BE2C (cell line): ENCODE measurements around the gene GNAQ.

Experiments
- DNase-seq: peaks from one replicate; pipeline ENCODE4 v3.0.0-alpha.2; 2020
- H3K27me3 ChIP-seq: fragments of 250-450 bp; sonication (Bioruptor Pico); 2 replicates; pipeline ENCODE4 v1.5.1; 2020; ENCODE audit warnings: mild to moderate bottlenecking
- H3K36me3 ChIP-seq: fragments of 250-450 bp; sonication (Bioruptor Pico); 2 replicates; pipeline ENCODE4 v1.5.1; 2020; ENCODE audit warnings: mild to moderate bottlenecking
- H3K4me1 ChIP-seq: fragments of 250-450 bp; sonication (Bioruptor Pico); 2 replicates; pipeline ENCODE4 v1.5.1; 2020
- H3K4me3 ChIP-seq: 2 replicates; pipeline ENCODE4 v1.5.1; 2011; ENCODE audit warnings: low read depth, low read length
- H3K9me3 ChIP-seq: fragments of 250-450 bp; sonication (Bioruptor Pico); 2 replicates; pipeline ENCODE4 v1.5.1; 2020
- CTCF ChIP-seq: IDR thresholded peaks from 2 replicates; pipeline ENCODE4 v1.5.1; 2012; ENCODE audit warnings: mild to moderate bottlenecking, low read depth, low read length

GNAQ gene

GRCh38 chr9:77853716-77854115 is 177.9 kb downstream of the GNAQ start:
- no peaks in the 10 kb centered on the region for H3K36me3 ChIP-seq
- no peaks in the 10 kb centered on the region for H3K27me3 ChIP-seq
- no peaks in the 10 kb centered on the region for H3K9me3 ChIP-seq
- TF ChIP-seq CTCF: no peak
- DNase-seq: no peak
- no peak overlapping the region for H3K4me3 ChIP-seq
- no peaks in the 10 kb centered on the region; the same call in 1 of the 2 replicates for H3K4me1 ChIP-seq

DNA sequence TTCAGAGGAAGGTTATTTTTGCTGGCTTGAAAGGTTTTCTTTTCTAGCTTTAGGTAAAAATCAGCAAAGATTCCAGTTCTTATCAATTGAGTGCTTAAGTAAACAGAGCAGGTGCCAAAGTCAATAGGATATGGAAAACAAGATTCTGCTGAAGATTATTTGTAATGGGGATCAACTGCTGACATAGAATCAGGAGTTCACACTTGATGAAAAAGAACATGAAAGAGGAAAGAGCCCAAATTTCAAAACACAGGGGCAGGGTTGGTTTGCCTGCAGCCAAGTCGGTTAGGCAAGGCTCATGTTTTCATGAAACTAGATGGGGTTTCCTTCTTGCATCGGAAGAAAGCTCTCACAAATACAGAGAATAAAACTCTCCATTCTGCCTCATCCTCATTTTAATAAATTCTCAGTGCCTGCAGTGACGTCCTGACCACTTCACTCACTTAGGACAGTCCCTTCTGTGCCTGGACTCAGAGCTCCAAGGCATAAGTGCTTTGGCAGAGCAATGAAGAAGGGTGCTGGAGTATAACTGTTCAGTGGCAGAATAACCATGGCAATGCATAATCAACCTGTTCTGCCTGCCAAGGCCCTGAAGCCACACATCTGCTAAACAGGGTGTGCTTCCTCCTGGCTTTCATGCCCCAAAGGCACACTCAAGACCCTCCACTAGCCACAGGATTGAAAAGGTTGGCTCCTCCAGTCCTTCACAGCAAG is 179.6 kb downstream of the GNAQ start:
- Histone ChIP-seq H3K4me3 (no peak overlapping the region), H3K9me3 (no peaks in the 10 kb centered on the region), H3K4me1 (no peaks in the 10 kb centered on the region; the same call in 1 of the 2 replicates), H3K36me3 (no peaks in the 10 kb centered on the region), H3K27me3 (no peaks in the 10 kb centered on the region)
- DNase-seq: no peak
- TF ChIP-seq CTCF: no peak

DNA sequence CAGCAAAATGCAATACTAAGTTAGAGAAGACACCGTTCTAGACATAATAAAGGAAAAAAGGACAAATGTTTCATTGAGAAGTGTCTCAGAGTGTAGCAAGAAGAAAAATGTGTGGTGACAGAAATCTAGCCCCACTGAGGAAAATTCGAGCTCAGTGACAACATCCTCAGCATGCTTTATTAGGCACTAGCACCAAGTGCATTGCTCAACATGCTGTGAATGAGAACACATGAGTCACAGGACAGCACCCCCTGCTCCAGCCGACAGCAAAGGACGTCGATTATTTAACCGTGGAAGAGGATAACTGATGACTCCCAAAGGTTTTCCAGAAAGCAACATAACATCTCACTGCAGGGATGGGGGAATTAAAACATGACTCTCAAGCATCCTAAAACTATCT is 182.7 kb downstream of the GNAQ start:
- no peak for DNase-seq
- H3K4me3 ChIP-seq: no peak overlapping the region
- TF ChIP-seq CTCF: no peak
- H3K9me3 ChIP-seq: no peaks in the 10 kb centered on the region
- H3K27me3 ChIP-seq: no peaks in the 10 kb centered on the region
- peaks cover 11% of the 10 kb centered on the region for H3K4me1 ChIP-seq
- no peaks in the 10 kb centered on the region for H3K36me3 ChIP-seq

DNA sequence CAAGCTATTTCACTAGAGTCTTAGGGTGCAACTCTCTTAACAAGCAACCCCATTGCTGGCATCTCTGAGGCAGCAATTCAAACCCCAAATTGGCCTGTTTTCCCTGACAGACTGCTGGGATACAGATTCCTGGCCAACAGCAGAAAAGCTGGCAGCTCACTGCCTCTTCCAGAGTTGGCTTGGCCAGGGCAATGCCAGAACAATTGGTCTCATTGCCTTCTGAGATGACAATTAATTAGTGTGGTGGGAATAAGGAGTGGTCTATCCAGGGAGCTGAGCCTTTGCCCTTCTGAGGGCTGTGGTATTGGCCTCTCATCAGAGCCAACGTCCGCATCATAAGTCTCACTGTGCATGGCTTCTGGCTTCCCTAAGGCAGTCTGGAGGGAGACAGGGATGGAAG is 183.2 kb downstream of the GNAQ start:
- Histone ChIP-seq H3K27me3 (no peaks in the 10 kb centered on the region), H3K9me3 (no peaks in the 10 kb centered on the region), H3K4me1 (peaks cover 16% of the 10 kb centered on the region), H3K4me3 (no peak overlapping the region), H3K36me3 (no peaks in the 10 kb centered on the region)
- no peak for TF ChIP-seq CTCF
- no peak for DNase-seq

DNA sequence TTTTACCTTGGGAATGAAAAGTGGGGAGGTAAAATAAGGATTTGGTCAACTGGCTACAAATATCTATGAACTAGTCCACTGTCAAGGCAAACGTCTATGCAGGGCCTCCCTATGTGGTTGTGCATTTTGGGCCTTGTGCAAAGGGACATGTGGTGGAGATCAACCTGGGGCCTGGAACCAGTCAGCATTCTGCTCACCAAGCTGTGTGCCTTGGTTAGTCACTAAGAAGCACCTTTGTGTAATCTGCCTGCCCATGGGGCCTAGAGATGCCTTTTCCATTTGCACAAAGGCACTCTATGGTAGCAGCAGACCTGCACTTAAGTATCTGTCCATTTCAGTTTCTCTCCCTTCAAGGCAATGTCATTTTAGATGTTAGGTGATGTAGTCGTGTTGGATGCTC is 184.0 kb downstream of the GNAQ start:
- no peak overlapping the region for H3K4me3 ChIP-seq
- no peaks in the 10 kb centered on the region for H3K27me3 ChIP-seq
- H3K36me3 ChIP-seq: no peaks in the 10 kb centered on the region
- DNase-seq: no peak
- H3K9me3 ChIP-seq: no peaks in the 10 kb centered on the region
- no peak for TF ChIP-seq CTCF
- peaks cover 23% of the 10 kb centered on the region for H3K4me1 ChIP-seq

DNA sequence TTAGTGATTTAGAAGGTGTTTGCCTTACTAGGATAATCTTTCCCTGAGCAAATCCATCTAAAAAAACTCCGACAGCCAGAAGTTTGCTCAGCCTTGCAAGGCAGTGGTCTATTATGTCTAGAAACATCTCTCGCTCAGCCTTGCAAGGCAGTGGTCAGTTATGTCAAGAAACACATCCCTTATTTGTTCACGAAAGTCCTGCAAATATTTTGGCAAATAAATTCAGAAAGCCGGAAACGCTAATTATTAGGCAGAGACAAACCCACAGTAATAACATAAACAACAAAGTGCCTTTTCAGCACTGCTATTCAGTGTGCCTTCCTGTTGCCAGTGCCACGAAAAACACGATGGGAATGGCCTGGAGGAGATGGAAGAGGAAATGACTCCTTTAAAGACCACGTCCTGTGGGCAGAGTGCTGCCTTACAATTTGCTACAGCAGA is 184.5 kb downstream of the GNAQ start:
- no peak for TF ChIP-seq CTCF
- H3K36me3 ChIP-seq: no peaks in the 10 kb centered on the region
- no peak overlapping the region for H3K4me3 ChIP-seq
- no peaks in the 10 kb centered on the region for H3K9me3 ChIP-seq
- H3K4me1 ChIP-seq: peaks cover 23% of the 10 kb centered on the region
- DNase-seq: no peak
- H3K27me3 ChIP-seq: no peaks in the 10 kb centered on the region
